Testis (tissue), 3 donors: ENCODE measurements around the gene RET. TPM values are rescaled to one million over a fixed set of nuclear protein-coding genes. Genes with fewer than 3 reads are reported as not detected.

Experiments used
- DNase-seq: peaks from one replicate; pipeline ENCODE4 v3.0.0-alpha.2; 2019
- H3K27ac ChIP-seq, 2 donors: fragments of 200-600 bp; sonication (generic); one replicate each; pipeline ENCODE4 v1.5.1; 2019
- H3K27me3 ChIP-seq: fragments of 200-600 bp; sonication (generic); one replicate; pipeline ENCODE4 v1.5.1; 2019
- H3K36me3 ChIP-seq: fragments of 200-600 bp; sonication (generic); one replicate; pipeline ENCODE4 v1.5.1; 2017; ENCODE audit warnings: low read depth; ENCODE audit errors: missing control alignments
- H3K4me1 ChIP-seq: fragments of 200-600 bp; sonication (generic); one replicate; pipeline ENCODE4 v1.5.1; 2019
- H3K4me3 ChIP-seq, 2 donors: fragments of 200-600 bp; sonication (generic); one replicate each; pipeline ENCODE4 v1.5.1; 2017 to 2019
- H3K9me3 ChIP-seq: fragments of 200-600 bp; sonication (generic); one replicate; pipeline ENCODE4 v1.5.1; 2017
- POLR2A ChIP-seq: fragments of 450-650 bp; IDR thresholded peaks from one replicate; pipeline ENCODE4 v1.6.1; 2017; ENCODE audit warnings: antibody characterized with exemption, mild to moderate bottlenecking, moderate library complexity
- WGBS, 2 donors: methylation state at CpG; one replicate each; pipeline ENCODE4 v1.1.5; 2018; 5-methylcytosine and 5-hydroxymethylcytosine counted together
- intact Hi-C: fragments of 100-400 bp; cut with DNase I; formaldehyde crosslinking; loops from one replicate; pipeline ENCODE4 v1.15.1; 2023; ENCODE audit warnings: low total_unique reads
- polyA plus RNA-seq: library from polyadenylated mRNA; stranded (reverse); fragments of 350-450 nt; fragmentation: Illumina TruSeq; extraction: RNeasy Lipid Tissue Mini Kit (QIAGEN cat#74804); gene quantifications from one replicate; pipeline ENCODE4 v1.2.3, GENCODE V29; 2014; ENCODE audit warnings: low read depth, low replicate concordance; ENCODE audit not compliant: insufficient read depth
- total RNA-seq, 2 donors: library from RNA; depleted of rRNA; stranded (reverse); fragments of >200 nt; gene quantifications; one replicate each; pipeline ENCODE4 v1.2.3, GENCODE V29; 2016
- TF ChIP-seq, protein P1 (sequence below), 3 experiments: fragments of 450-650 bp in 2 of 3; fragments of 200-600 bp in 1 of 3; sonication (generic) in 1 of 3; IDR thresholded peaks; one replicate each; pipeline ENCODE4 v1.5.1; 2016 to 2019; ENCODE audit warnings: antibody characterized with exemption in 3 of 3, mild to moderate bottlenecking in 2 of 3, moderate library complexity in 1 of 3

RET gene
- total and polyA plus RNA-seq, 3 donors from 2014 or later = 5.1 to 9.5 (median 7.3) TPM

DNA sequence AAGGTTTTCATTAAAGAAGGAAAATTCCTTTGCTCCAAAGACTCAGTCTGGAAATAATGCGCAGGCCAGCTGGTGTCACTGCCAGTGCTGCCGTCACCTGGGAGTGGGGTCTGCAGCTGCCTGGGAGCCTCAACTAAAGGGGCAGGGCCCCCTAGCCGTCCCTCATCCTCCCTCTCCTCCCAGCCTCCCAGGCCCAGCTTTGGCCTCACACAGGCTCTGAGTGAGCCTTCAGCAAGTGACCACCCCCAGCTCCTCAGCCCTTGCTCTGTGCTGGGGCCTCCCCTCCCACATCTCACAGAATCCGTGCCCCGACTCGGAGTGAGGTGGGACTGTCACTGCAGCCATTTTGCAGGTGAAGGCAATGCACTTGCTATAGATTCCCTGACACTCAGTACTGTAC, 11.1 kb upstream of the RET start:
- Histone ChIP-seq H3K36me3 (no peaks in the 10 kb centered on the region), H3K4me1 (no peaks in the 10 kb centered on the region), H3K27me3 (no peaks in the 10 kb centered on the region), H3K27ac (no peak overlapping the region), H3K9me3 (no peaks in the 10 kb centered on the region), H3K4me3 (no peak overlapping the region)
- TF ChIP-seq, protein P1, sequence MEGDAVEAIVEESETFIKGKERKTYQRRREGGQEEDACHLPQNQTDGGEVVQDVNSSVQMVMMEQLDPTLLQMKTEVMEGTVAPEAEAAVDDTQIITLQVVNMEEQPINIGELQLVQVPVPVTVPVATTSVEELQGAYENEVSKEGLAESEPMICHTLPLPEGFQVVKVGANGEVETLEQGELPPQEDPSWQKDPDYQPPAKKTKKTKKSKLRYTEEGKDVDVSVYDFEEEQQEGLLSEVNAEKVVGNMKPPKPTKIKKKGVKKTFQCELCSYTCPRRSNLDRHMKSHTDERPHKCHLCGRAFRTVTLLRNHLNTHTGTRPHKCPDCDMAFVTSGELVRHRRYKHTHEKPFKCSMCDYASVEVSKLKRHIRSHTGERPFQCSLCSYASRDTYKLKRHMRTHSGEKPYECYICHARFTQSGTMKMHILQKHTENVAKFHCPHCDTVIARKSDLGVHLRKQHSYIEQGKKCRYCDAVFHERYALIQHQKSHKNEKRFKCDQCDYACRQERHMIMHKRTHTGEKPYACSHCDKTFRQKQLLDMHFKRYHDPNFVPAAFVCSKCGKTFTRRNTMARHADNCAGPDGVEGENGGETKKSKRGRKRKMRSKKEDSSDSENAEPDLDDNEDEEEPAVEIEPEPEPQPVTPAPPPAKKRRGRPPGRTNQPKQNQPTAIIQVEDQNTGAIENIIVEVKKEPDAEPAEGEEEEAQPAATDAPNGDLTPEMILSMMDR (IDR thresholded peaks at IDR 0.05) = no peak
- no peak for TF ChIP-seq POLR2A
- WGBS, 2 donors = 89 to 91% methylated on average over 3 to 6 of the region's 6 CpGs
- intact Hi-C loops = no loop called here
- DNase-seq = no peak

DNA sequence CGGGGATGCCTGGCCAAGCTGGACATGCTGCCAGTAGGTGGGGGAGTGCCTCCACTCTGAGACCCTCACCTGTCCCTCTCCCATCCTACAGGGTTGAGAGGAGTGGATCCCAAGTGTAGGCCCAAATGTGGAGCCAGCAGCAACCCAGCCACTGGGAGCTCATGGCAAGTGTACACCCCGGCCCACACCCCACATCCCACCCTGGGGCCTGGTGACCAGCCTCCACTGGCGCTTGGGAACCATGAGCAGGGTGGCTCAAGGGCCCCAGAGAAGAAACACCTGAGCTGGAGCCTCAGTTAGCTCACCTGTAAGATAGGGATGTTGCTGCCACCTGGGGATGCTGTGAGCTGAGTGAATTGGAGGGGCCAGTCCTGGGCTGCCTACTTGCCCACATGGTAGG, 10.4 kb upstream of the RET start:
- WGBS, 2 donors = 67 to 74% methylated on average over 2 to 3 of the region's 3 CpGs
- intact Hi-C loops = no loop called here

DNA sequence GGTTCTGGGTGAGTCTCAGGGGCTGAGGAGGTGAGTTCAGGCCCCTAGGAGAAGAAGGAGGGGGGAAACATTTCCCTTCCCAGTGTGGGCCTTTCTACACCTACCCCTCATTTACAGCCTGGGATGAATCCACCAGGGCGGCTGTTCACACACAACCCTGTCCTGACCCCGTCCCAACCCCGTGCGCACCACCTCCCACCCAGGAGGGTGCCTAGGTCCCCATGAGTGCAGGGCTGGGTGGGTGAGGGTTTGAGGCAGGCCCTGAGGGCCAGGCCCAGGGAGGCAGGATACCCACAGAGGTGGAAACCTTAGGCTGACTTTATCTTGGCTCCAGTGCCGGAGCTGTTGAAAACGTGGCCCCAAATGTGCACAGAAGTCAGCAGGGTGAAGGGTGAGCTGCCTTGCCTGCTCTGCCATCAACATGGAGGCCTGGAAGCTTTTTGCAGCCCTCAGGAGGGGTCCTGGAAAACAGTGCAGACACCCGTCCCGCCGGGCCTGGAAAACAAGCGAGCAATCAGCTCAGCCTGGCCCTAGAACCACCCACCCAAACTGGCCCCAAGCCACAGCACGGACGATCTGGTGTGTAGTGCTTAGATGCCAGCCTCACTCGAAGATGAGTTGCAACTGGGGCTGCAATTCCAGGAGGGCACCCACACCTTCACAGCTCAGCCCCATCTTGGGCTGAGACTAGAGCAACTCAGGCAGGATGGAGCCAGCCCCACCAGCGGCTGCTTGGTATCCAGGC, 9.3 kb upstream of the RET start:
- 86% methylated on average over 14 of the region's 14 CpGs; no CpG with 5 or more reads in 1 of the 2 donors for WGBS, 2 donors
- H3K27me3 ChIP-seq = no peaks in the 10 kb centered on the region
- H3K27ac ChIP-seq = no peak overlapping the region
- TF ChIP-seq, protein P1 (IDR thresholded peaks at IDR 0.05) = no peak
- TF ChIP-seq POLR2A = no peak
- no peak for DNase-seq
- H3K4me3 ChIP-seq = no peak overlapping the region
- no peaks in the 10 kb centered on the region for H3K9me3 ChIP-seq
- intact Hi-C loops = no loop called here
- H3K36me3 ChIP-seq = no peaks in the 10 kb centered on the region
- no peaks in the 10 kb centered on the region for H3K4me1 ChIP-seq

More for the DNA sequence above, 10.4 kb upstream of the RET start:
- Histone ChIP-seq H3K27me3 (no peaks in the 10 kb centered on the region), H3K4me3 (no peak overlapping the region), H3K9me3 (no peaks in the 10 kb centered on the region), H3K27ac (no peak overlapping the region), H3K36me3 (no peaks in the 10 kb centered on the region), H3K4me1 (no peaks in the 10 kb centered on the region)
- TF ChIP-seq, protein P1 (IDR thresholded peaks at IDR 0.05) = no peak
- no peak for TF ChIP-seq POLR2A
- DNase-seq = no peak

DNA sequence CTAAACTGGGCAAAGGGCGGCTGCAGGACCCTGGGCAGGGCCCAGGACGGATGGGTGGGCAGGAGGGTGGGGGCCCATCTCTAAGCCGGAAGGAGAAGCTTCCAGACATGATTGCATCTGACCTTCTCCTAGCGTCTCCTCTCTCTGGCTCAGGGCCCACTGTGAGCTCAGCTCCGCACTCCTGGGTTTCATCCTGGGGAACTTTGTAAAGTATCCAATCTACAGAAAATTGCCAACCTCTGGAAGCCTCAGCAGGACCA, 8.8 kb upstream of the RET start:
- no peak for TF ChIP-seq POLR2A
- TF ChIP-seq, protein P1 (IDR thresholded peaks at IDR 0.05) = no peak
- no peak overlapping the region for H3K4me3 ChIP-seq
- H3K4me1 ChIP-seq = no peaks in the 10 kb centered on the region
- no peaks in the 10 kb centered on the region for H3K36me3 ChIP-seq
- DNase-seq = no peak
- intact Hi-C loops = no loop called here
- H3K27ac ChIP-seq = no peak overlapping the region
- no peaks in the 10 kb centered on the region for H3K9me3 ChIP-seq
- 78 to 91% methylated on average over 3 to 5 of the region's 5 CpGs for WGBS, 2 donors
- no peaks in the 10 kb centered on the region for H3K27me3 ChIP-seq
